GM12872 (cell line): ENCODE results near the gene CLDND2.

Source experiments
- TF ChIP-seq, protein P1 (sequence below): IDR thresholded peaks from 3 replicates; pipeline ENCODE4 v1.5.1; 2011; ENCODE audit warnings: low read depth, mild to moderate bottlenecking, low read length, moderate library complexity; ENCODE audit not compliant: insufficient read depth

CLDND2 gene

GRCh38 chr19:51318687-51319648 lies 49.8 kb downstream of the CLDND2 start:
- TF ChIP-seq, protein P1, sequence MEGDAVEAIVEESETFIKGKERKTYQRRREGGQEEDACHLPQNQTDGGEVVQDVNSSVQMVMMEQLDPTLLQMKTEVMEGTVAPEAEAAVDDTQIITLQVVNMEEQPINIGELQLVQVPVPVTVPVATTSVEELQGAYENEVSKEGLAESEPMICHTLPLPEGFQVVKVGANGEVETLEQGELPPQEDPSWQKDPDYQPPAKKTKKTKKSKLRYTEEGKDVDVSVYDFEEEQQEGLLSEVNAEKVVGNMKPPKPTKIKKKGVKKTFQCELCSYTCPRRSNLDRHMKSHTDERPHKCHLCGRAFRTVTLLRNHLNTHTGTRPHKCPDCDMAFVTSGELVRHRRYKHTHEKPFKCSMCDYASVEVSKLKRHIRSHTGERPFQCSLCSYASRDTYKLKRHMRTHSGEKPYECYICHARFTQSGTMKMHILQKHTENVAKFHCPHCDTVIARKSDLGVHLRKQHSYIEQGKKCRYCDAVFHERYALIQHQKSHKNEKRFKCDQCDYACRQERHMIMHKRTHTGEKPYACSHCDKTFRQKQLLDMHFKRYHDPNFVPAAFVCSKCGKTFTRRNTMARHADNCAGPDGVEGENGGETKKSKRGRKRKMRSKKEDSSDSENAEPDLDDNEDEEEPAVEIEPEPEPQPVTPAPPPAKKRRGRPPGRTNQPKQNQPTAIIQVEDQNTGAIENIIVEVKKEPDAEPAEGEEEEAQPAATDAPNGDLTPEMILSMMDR, result no peak

DNA sequence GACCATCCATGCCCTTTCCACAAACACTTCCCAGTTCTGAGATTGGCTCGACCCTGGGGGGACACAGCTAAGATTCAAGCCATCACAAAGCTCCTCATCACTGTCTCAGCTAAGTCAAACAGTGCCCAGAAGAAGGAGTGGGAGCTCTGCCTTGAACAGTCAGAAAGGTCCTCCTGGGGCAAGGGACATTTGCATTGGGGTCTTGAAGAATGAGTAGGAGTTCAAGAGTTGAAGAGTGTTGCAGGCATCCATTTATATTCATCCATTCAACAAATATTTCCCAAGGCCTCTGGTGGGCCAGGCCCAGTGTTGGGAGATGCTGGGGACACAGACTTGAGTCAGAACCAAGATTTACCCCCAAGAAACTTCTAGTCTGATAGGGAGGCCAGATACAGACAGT lies 50.8 kb downstream of the CLDND2 start:
- TF ChIP-seq, protein P1, result no peak

DNA sequence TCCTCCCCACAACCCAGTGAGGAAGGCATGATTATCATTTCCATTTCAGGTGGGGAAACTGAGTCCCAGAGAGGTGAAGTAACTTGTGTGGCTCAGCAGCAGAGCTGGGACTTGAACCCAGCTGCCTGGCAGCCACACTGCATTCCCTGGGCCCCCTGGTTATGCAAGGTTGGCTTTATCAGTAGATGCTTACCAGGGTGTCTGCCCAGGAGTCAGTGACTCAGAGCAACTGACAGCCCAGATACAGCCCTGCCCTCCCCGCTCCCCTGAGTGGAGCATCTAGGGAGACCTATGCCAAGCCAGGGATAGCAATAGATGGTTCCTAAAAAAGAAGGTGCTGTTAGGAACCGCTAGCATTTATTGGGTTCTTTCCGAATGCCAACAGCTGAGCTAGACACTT lies 51.4 kb downstream of the CLDND2 start:
- TF ChIP-seq, protein P1, result no peak
